CD14-positive monocyte (primary cell): ENCODE measurements around the gene IL6. TPM values are rescaled to one million over a fixed set of nuclear protein-coding genes. Genes with fewer than 3 reads are reported as not detected.

Source experiments
- DNase-seq, 3 donors: peaks; one replicate each; pipeline ENCODE4 v3.0.0-alpha.2; 2011 to 2022
- H2AFZ ChIP-seq: 2 replicates; pipeline ENCODE4 v1.6.0; 2012; ENCODE audit warnings: mild to moderate bottlenecking, low read depth, low read length, inconsistent platforms; ENCODE audit not compliant: insufficient read depth, poor library complexity, severe bottlenecking
- H3K27ac ChIP-seq, 2 donors: 1 replicate in 1 of 2; 2 replicates in 1 of 2; pipeline ENCODE4 v1.5.1; 2012 to 2013; ENCODE audit warnings: low read length in 2 of 2, control low read depth in 1 of 2, inconsistent platforms in 1 of 2, low read depth in 1 of 2, mild to moderate bottlenecking in 1 of 2
- H3K27me3 ChIP-seq, 2 donors: one replicate each; pipeline versions ENCODE4 v1.6.0 to v1.6.1; 2011 to 2013; ENCODE audit warnings: low read length in 2 of 2; ENCODE audit not compliant: control insufficient read depth in 2 of 2, insufficient read depth in 2 of 2
- H3K36me3 ChIP-seq, 2 donors: replicated peaks in 1 of 2; 1 replicate in 1 of 2; 2 replicates in 1 of 2; pipeline versions ENCODE4 v1.5.1 to v1.6.1; 2012 to 2013; ENCODE audit warnings: low read length in 2 of 2, control low read depth in 1 of 2, inconsistent platforms in 1 of 2, mild to moderate bottlenecking in 1 of 2; ENCODE audit not compliant: insufficient read depth in 2 of 2, control insufficient read depth in 1 of 2
- H3K4me1 ChIP-seq, 2 donors: 1 replicate in 1 of 2; 2 replicates in 1 of 2; pipeline versions ENCODE4 v1.5.1 to v1.6.1; 2012 to 2013; ENCODE audit warnings: low read length in 2 of 2, control low read depth in 1 of 2, inconsistent platforms in 1 of 2, mild to moderate bottlenecking in 1 of 2, moderate library complexity in 1 of 2; ENCODE audit not compliant: insufficient read depth in 2 of 2, control insufficient read depth in 1 of 2
- H3K4me2 ChIP-seq: replicated peaks from 2 replicates; pipeline ENCODE3; 2012; ENCODE audit warnings: low read length, moderate library complexity, mild to moderate bottlenecking; ENCODE audit not compliant: poor library complexity, severe bottlenecking; ENCODE audit errors: extremely low read depth
- H3K4me3 ChIP-seq, 3 experiments: fragments of 200-600 bp in 1 of 3; sonication (generic) in 1 of 3; replicated peaks in 1 of 3; 1 replicate in 2 of 3; 2 replicates in 1 of 3; pipeline ENCODE4 v1.5.1; 2011 to 2013; ENCODE audit warnings: low read length in 3 of 3, mild to moderate bottlenecking in 3 of 3, control low read depth in 2 of 3, low read depth in 2 of 3, inconsistent platforms in 1 of 3, moderate library complexity in 1 of 3
- H3K79me2 ChIP-seq: 2 replicates; pipeline ENCODE4 v1.6.0; 2012; ENCODE audit warnings: mild to moderate bottlenecking, control low read depth, inconsistent platforms, low read length, moderate library complexity; ENCODE audit not compliant: insufficient read depth
- H3K9ac ChIP-seq: 2 replicates; pipeline ENCODE4 v1.6.0; 2017; ENCODE audit warnings: low read length, mild to moderate bottlenecking; ENCODE audit not compliant: insufficient read depth, poor library complexity, severe bottlenecking
- H3K9me3 ChIP-seq, 2 donors: replicated peaks in 1 of 2; 1 replicate in 1 of 2; 2 replicates in 1 of 2; pipeline versions ENCODE4 v1.5.1 to v1.6.1; 2012 to 2013; ENCODE audit warnings: low read length in 2 of 2, control low read depth in 1 of 2; ENCODE audit not compliant: control insufficient read depth in 1 of 2, insufficient read depth in 1 of 2
- H4K20me1 ChIP-seq: 2 replicates; pipeline ENCODE4 v1.6.0; 2012; ENCODE audit warnings: mild to moderate bottlenecking, low read length, control low read depth, moderate library complexity; ENCODE audit not compliant: insufficient read depth
- H3K27ac Mint-ChIP-seq, 7 donors: one replicate each; pipeline ENCODE4 v1.8.0; 2020; ENCODE audit warnings: mild to moderate bottlenecking in 7 of 7, mixed read lengths in 7 of 7, moderate library complexity in 6 of 7, inconsistent platforms in 2 of 7
- H3K27me3 Mint-ChIP-seq, 3 donors: one replicate each; pipeline ENCODE4 v1.8.0; 2021 to 2022; ENCODE audit warnings: low read depth in 3 of 3, mild to moderate bottlenecking in 3 of 3, mixed read lengths in 3 of 3, moderate library complexity in 3 of 3, inconsistent platforms in 1 of 3
- H3K36me3 Mint-ChIP-seq, 2 donors: one replicate each; pipeline ENCODE4 v1.8.0; 2020; ENCODE audit warnings: mixed read lengths in 2 of 2, inconsistent platforms in 1 of 2, mild to moderate bottlenecking in 1 of 2
- H3K4me1 Mint-ChIP-seq: one replicate; pipeline ENCODE4 v1.8.0; 2020; ENCODE audit warnings: mild to moderate bottlenecking, mixed read lengths
- H3K4me3 Mint-ChIP-seq, 2 donors: one replicate each; pipeline ENCODE4 v1.8.0; 2020; ENCODE audit warnings: mild to moderate bottlenecking in 2 of 2, mixed read lengths in 2 of 2, moderate library complexity in 1 of 2
- H3K9me3 Mint-ChIP-seq, 7 donors: one replicate each; pipeline ENCODE4 v1.8.0; 2020 to 2022; ENCODE audit warnings: mixed read lengths in 7 of 7, mild to moderate bottlenecking in 6 of 7, moderate library complexity in 6 of 7, inconsistent platforms in 2 of 7
- CTCF ChIP-seq: fragments of 200-600 bp; IDR thresholded peaks from one replicate; pipeline ENCODE4 v1.8.0; 2022; ENCODE audit warnings: antibody characterized with exemption, mild to moderate bottlenecking
- WGBS: methylation state at CpG from one replicate; pipeline ENCODE4 v1.1.5; 2013; ENCODE audit warnings: missing lambda C conversion rate; ENCODE audit not compliant: insufficient coverage; 5-methylcytosine and 5-hydroxymethylcytosine counted together
- intact Hi-C, 2 donors: fragments of 100-400 bp; cut with micrococcal nuclease; formaldehyde crosslinking; loops; one replicate each; pipeline versions ENCODE4 v1.15.0 to v1.15.1; 2023
- polyA plus RNA-seq, 3 donors: library from polyadenylated mRNA; depleted of rRNA in 1 of 3; unstranded in 2 of 3; stranded (reverse) in 1 of 3; fragments of 300-500 nt in 2 of 3; fragments of >200 nt in 1 of 3; fragmentation: Illumina TruSeq in 2 of 3; gene quantifications; 1 replicate in 2 of 3; 2 replicates in 1 of 3; pipeline ENCODE4 v1.2.3, GENCODE V29; 2012 to 2021

IL6 gene
- polyA plus RNA-seq, 3 donors, result 0.28 to 3.5 (median 1.6) TPM

DNA sequence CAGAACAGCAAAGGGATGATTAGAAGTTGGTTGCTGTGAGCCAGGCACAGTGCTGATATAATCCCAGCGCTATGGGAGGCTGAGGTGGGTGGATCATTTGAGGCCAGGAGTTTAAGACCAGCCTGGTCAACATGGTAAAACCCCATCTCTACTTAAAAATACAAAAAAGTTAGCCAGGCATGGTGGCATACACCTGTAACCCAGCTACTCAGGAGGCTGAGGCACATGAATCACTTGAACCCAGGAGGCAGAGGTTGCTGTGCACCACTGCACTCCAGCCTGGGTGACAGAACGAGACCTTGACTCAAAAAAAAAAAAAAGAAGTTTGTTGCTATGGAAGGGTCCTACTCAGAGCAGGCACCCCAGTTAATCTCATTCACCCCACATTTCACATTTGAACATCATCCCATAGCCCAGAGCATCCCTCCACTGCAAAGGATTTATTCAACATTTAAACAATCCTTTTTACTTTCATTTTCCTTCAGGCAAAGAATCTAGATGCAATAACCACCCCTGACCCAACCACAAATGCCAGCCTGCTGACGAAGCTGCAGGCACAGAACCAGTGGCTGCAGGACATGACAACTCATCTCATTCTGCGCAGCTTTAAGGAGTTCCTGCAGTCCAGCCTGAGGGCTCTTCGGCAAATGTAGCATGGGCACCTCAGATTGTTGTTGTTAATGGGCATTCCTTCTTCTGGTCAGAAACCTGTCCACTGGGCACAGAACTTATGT is 4.1 kb downstream of the IL6 start:
- H3K4me3 ChIP-seq, result no peak overlapping the region
- no peaks in the 10 kb centered on the region for H3K36me3 Mint-ChIP-seq
- peaks cover 10 to 14% of the 10 kb centered on the region in 2 donors for H3K27me3 ChIP-seq
- H3K27ac Mint-ChIP-seq, result no peak overlapping the region
- no peak for TF ChIP-seq CTCF
- no peaks in the 10 kb centered on the region for H3K36me3 ChIP-seq
- H3K4me3 Mint-ChIP-seq, result peak overlapping the region in 1 of 2 donors; percentile 54
- peaks cover 15 to 16% of the 10 kb centered on the region in 2 donors for H3K4me1 ChIP-seq
- no peaks in the 10 kb centered on the region for H3K9me3 ChIP-seq
- no peaks in the 10 kb centered on the region for H4K20me1 ChIP-seq
- H3K27ac ChIP-seq, result no peak overlapping the region
- H3K9ac ChIP-seq, result no peak overlapping the region
- H3K79me2 ChIP-seq, result no peaks in the 10 kb centered on the region
- H3K4me1 Mint-ChIP-seq, result peaks cover 22% of the 10 kb centered on the region
- H3K4me2 ChIP-seq, result no peak overlapping the region
- H3K9me3 Mint-ChIP-seq, result peaks cover 0 to 2% (median 0%) of the 10 kb centered on the region in 7 donors
- H2AFZ ChIP-seq, result no peak overlapping the region
- DNase-seq, result no peak
- 86% methylated on average over 2 of the region's 5 CpGs for WGBS
- intact Hi-C loops, result no loop called here
- H3K27me3 Mint-ChIP-seq, result peaks cover 5 to 9% (median 9%) of the 10 kb centered on the region in 3 donors

- no peak overlapping the region for H3K4me2 ChIP-seq
Observed at GRCh38 chr7:22731766-22732165, 4.8 kb downstream of the IL6 start.

More at GRCh38 chr7:22731766-22732165, 4.8 kb downstream of the IL6 start:
- Histone ChIP-seq H3K4me1 (peaks cover 8 to 9% of the 10 kb centered on the region in 2 donors), H4K20me1 (no peaks in the 10 kb centered on the region), H3K27ac (no peak overlapping the region), H3K79me2 (no peaks in the 10 kb centered on the region), H3K9me3 (no peaks in the 10 kb centered on the region), H3K4me3 (no peak overlapping the region), H3K9ac (no peak overlapping the region), H3K27me3 (peaks cover 10 to 14% of the 10 kb centered on the region in 2 donors), H2AFZ (no peak overlapping the region), H3K36me3 (no peaks in the 10 kb centered on the region)
- no peak overlapping the region for H3K27ac Mint-ChIP-seq
- H3K4me1 Mint-ChIP-seq, result peaks cover 15% of the 10 kb centered on the region
- H3K36me3 Mint-ChIP-seq, result no peaks in the 10 kb centered on the region
- peaks cover 0 to 5% (median 2%) of the 10 kb centered on the region in 7 donors for H3K9me3 Mint-ChIP-seq
- TF ChIP-seq CTCF, result no peak
- intact Hi-C loops, result no loop called here
- peaks cover 4 to 11% (median 9%) of the 10 kb centered on the region in 3 donors for H3K27me3 Mint-ChIP-seq
- H3K4me3 Mint-ChIP-seq, result no peak overlapping the region
- WGBS, result no CpG with 5 or more reads among the region's 2 CpGs
- no peak for DNase-seq
